Aorta (tissue), 5 donors: ENCODE measurements around the gene RPTOR. TPM values are rescaled to one million over a fixed set of nuclear protein-coding genes. Genes with fewer than 3 reads are reported as not detected.
A peak's percentile ranks its signal among the peaks of the same experiment; 100 is the strongest.

ENCODE experiments used
- ATAC-seq: fragments of 200-7000 bp; cut with Tn5 transposase; one replicate; pipeline ENCODE4 v1.9.1; 2022; ENCODE audit warnings: moderate library complexity; ENCODE audit not compliant: low FRiP score
- DNase-seq, 2 donors: peaks; one replicate each; pipeline ENCODE4 v3.0.0-alpha.2; 2020
- H3K27ac ChIP-seq, 2 donors: one replicate each; pipeline ENCODE4 v1.5.1; 2013; ENCODE audit warnings: low read length in 2 of 2, mild to moderate bottlenecking in 2 of 2, moderate library complexity in 2 of 2, control low read depth in 1 of 2, inconsistent platforms in 1 of 2, low read depth in 1 of 2
- H3K27me3 ChIP-seq, 2 donors: one replicate each; pipeline ENCODE4 v1.6.1; 2013; ENCODE audit warnings: control low read depth in 1 of 2, low read length in 1 of 2, mild to moderate bottlenecking in 1 of 2, moderate library complexity in 1 of 2; ENCODE audit not compliant: insufficient read depth in 2 of 2, control insufficient read depth in 1 of 2
- H3K36me3 ChIP-seq, 2 donors: one replicate each; pipeline ENCODE4 v1.6.1; 2013; ENCODE audit warnings: control low read depth in 1 of 2, low read length in 1 of 2, mild to moderate bottlenecking in 1 of 2; ENCODE audit not compliant: insufficient read depth in 2 of 2, control insufficient read depth in 1 of 2
- H3K4me1 ChIP-seq, 2 donors: one replicate each; pipeline ENCODE4 v1.6.1; 2013; ENCODE audit warnings: low read length in 2 of 2, control low read depth in 1 of 2, mild to moderate bottlenecking in 1 of 2, moderate library complexity in 1 of 2; ENCODE audit not compliant: insufficient read depth in 2 of 2, control insufficient read depth in 1 of 2
- H3K4me3 ChIP-seq, 2 donors: one replicate each; pipeline ENCODE4 v1.5.1; 2013; ENCODE audit warnings: low read length in 2 of 2, control low read depth in 1 of 2, mild to moderate bottlenecking in 1 of 2
- H3K9me3 ChIP-seq: one replicate; pipeline ENCODE4 v1.6.1; 2013; ENCODE audit warnings: mild to moderate bottlenecking, low read length; ENCODE audit not compliant: control insufficient read depth
- WGBS, 2 donors: extraction: QIAGEN DNeasy Blood & Tissue Kit; methylation state at CpG; one replicate each; pipeline ENCODE4 v1.1.7; 2013; 5-methylcytosine and 5-hydroxymethylcytosine counted together
- intact Hi-C, 2 donors: fragments of 100-400 bp; cut with DNase I; formaldehyde crosslinking; loops; one replicate each; pipeline versions ENCODE4 v1.14.2 to v1.15.0; 2022
- polyA plus RNA-seq, 2 donors: library from polyadenylated mRNA; stranded (reverse); fragments of 200-250 nt; gene quantifications; one replicate each; pipeline ENCODE4 v1.2.3, GENCODE V29; 2013
- total RNA-seq, 2 donors: library from RNA; stranded (reverse); fragmentation: NEBNext Ultra II Directional; extraction: Animal tissue kit (Norgen Biotek cat#: 25700); gene quantifications; one replicate each; pipeline ENCODE4 v1.2.1, GENCODE V29; 2021
- donor health status: healthy with polysubstance abuse.
- donor health status: Bipolar disorder and iron deficiency.
- donor health status: DM: no; HTN: no; CAD: no.
- donor health status: DM: no; HTN: no; CAD: no.
- donor health status: DM: yes; HTN: yes; CAD: no.

The RPTOR gene
- total and polyA plus RNA-seq, 4 donors, result 2.1 to 31.4 (median 18.6) TPM

DNA sequence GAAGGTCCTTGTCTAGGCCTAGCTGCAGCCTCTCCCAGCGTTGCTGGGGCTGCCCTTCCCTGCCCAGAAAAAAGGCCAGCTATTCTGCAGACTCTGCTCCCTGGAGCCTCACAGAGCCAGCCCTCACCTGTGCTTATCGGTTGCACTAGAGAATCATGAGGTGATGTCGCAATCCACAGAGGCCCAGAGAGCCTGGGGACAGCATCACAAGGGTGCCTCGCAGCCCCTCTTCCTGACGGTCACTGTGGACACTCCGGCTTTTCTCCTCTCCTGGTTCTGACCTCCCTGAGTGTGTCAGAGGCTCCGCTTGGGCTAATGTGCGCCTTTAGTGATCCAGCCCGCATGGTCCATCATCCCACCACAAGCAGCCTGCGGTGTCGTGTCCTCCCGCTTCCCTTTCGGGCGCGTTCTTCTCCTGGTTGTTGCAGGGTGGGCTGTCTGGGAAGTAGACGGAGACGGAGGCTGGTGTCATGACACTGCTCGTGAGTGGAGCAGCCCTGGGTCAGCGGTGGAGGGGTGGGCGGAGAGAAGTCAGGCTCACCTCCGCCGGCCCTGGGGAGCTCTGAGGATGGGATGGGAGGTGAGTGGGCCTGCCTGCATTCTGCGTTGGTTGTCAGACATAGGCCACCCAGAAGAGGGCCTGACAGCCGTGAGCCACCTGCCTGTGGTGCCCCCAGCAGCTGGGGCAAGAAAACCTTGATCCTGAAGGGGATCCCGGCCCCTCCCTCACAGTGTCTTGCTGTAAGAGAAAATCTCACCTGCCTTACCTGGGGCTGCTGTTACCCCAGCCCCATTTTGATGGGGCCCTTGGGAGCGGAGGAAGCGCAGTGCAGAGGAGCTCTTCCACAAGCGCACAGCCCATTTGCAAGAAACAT lies 281.1 kb downstream of the RPTOR start:
- intact Hi-C loops, result loop anchor here in 1 of 2 donors (5.0 kb wide), 1 partner anchor 33 kb away; no protein-coding TSS in a partner anchor
- WGBS, 2 donors, result 91 to 94% methylated on average over 28 of the region's 28 CpGs

GRCh38 chr17:80826346-80826954 lies 281.8 kb downstream of the RPTOR start:
- Histone ChIP-seq H3K4me3 (no peak overlapping the region), H3K27me3 (no peaks in the 10 kb centered on the region), H3K9me3 (no peaks in the 10 kb centered on the region), H3K4me1 (no peaks in the 10 kb centered on the region), H3K36me3 (peaks cover 0 to 3% of the 10 kb centered on the region in 2 donors), H3K27ac (no peak overlapping the region)
- peak in 1 of 2 donors; percentile 67 for DNase-seq
- 82 to 83% methylated on average over 23 of the region's 23 CpGs for WGBS, 2 donors
- ATAC-seq, result no peak
- intact Hi-C loops, result loop anchor here in 1 of 2 donors (5.0 kb wide), 1 partner anchor 34 kb away; no protein-coding TSS in a partner anchor

More for the DNA sequence above, 281.1 kb downstream of the RPTOR start:
- Histone ChIP-seq H3K27ac (no peak overlapping the region), H3K4me3 (no peak overlapping the region), H3K4me1 (no peaks in the 10 kb centered on the region), H3K36me3 (peaks cover 0 to 3% of the 10 kb centered on the region in 2 donors), H3K27me3 (no peaks in the 10 kb centered on the region), H3K9me3 (no peaks in the 10 kb centered on the region)
- DNase-seq (peak in 1 of 2 donors; percentile 73), ATAC-seq (no peak)

DNA sequence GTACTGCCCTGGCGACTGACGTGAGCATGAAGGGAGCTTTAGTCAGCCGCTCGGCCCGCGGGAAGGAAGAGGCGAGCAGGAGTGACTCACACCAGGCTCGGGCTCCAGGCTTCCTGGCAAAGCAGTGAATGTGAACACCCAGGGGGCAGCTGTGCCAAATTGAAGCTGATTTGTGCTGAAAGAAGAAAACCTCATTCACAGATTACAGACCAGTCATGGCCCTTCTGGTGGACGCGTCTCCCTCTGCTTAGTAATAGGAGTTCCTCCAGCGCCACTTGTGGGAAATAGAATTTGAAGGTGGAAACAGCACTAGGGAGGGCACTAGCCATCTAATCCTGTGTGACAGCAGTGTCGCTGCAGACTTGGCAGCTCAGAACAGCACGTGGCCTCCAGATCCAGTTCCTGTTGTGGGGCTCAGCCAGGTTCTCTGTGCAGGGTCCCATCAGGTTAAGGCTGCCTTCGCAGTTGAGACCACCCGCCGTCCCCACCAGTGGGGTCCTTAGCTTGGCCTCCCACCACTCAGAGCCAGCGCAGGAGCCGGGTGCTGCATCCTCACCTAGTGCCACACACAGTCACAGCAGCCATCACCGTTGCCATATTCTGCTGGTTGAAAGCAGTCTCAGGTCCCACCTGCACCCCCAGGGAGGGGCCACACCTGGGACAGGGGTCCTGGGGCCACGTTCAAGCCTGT lies 282.5 kb downstream of the RPTOR start:
- Histone ChIP-seq H3K27me3 (no peaks in the 10 kb centered on the region), H3K36me3 (peaks cover 0 to 3% of the 10 kb centered on the region in 2 donors), H3K27ac (no peak overlapping the region), H3K4me1 (no peaks in the 10 kb centered on the region), H3K4me3 (no peak overlapping the region), H3K9me3 (no peaks in the 10 kb centered on the region)
- ATAC-seq (peak; percentile 88), DNase-seq (peak; percentile 92 to 95)
- 35% methylated on average over 20 of the region's 20 CpGs for WGBS, 2 donors
- intact Hi-C loops, result loop anchor here in 1 of 2 donors (5.0 kb wide), 1 partner anchor 35 kb away; no protein-coding TSS in a partner anchor

GRCh38 chr17:80827646-80828643 lies 283.3 kb downstream of the RPTOR start:
- WGBS, 2 donors, result 92 to 94% methylated on average over 34 of the region's 34 CpGs
- ATAC-seq (peak; percentile 4), DNase-seq (peak in 1 of 2 donors; percentile 65)
- Histone ChIP-seq H3K27me3 (no peaks in the 10 kb centered on the region), H3K27ac (no peak overlapping the region), H3K4me1 (no peaks in the 10 kb centered on the region), H3K36me3 (peaks cover 0 to 3% of the 10 kb centered on the region in 2 donors), H3K9me3 (no peaks in the 10 kb centered on the region), H3K4me3 (no peak overlapping the region)
- intact Hi-C loops, result loop anchor here in 1 of 2 donors (5.0 kb wide), 1 partner anchor 36 kb away; no protein-coding TSS in a partner anchor

GRCh38 chr17:80829166-80829813 lies 284.7 kb downstream of the RPTOR start:
- DNase-seq, result peak in 1 of 2 donors; percentile 55
- no peak for ATAC-seq
- no peak overlapping the region for H3K4me3 ChIP-seq
- H3K27me3 ChIP-seq, result no peaks in the 10 kb centered on the region
- no peak overlapping the region for H3K27ac ChIP-seq
- no peaks in the 10 kb centered on the region for H3K36me3 ChIP-seq
- intact Hi-C loops, result loop anchor here in 1 of 2 donors (5.0 kb wide), 1 partner anchor 37 kb away; no protein-coding TSS in a partner anchor
- 94% methylated on average over 26 of the region's 26 CpGs for WGBS, 2 donors
- H3K9me3 ChIP-seq, result no peaks in the 10 kb centered on the region
- H3K4me1 ChIP-seq, result no peaks in the 10 kb centered on the region

DNA sequence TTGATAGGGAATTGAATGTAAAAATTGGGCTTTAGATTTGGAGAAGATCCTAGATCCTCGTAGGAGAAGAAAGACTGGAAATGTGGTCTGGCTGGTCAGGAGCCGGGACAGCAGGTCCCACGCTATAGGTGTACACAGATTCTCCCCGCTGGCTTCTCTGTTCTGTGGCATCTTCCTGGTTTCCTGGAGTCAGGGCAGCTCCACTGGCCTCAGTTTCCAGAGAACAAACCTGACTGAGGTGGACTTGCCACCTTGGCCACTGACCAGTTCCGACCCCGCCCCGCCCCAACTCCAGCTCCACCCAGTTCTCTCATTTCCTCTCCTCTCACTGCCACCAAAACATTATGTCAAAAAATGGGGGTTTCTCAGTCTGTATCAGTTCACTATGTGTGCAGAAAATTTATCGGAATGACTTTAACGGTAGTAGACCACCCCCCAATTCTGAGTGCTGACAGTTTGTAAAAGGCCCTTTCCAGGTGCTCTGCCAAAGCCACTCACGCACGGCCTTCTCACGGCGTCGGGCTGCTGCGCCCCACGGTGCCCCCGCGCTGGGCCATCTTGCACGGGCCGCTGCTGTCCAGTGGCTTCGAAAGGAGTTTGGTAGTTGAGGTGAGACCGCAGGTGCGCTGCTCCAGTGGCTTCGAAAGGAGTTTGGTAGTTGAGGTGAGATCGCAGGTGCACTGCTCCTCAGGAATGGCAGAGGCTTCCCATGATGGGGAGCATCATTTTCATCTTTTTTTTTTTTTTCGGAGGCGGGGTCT lies 285.6 kb downstream of the RPTOR start:
- Histone ChIP-seq H3K27me3 (no peaks in the 10 kb centered on the region), H3K27ac (no peak overlapping the region), H3K4me1 (no peaks in the 10 kb centered on the region), H3K4me3 (no peak overlapping the region), H3K9me3 (no peaks in the 10 kb centered on the region), H3K36me3 (no peaks in the 10 kb centered on the region)
- intact Hi-C loops, result no loop called here
- 97% methylated on average over 27 of the region's 27 CpGs for WGBS, 2 donors
- no peak for ATAC-seq
- DNase-seq, result peak in 1 of 2 donors; percentile 49

GRCh38 chr17:80831491-80831890 lies 286.9 kb downstream of the RPTOR start:
- no peaks in the 10 kb centered on the region for H3K36me3 ChIP-seq
- DNase-seq, result peak in 1 of 2 donors; percentile 33
- intact Hi-C loops, result no loop called here
- H3K27ac ChIP-seq, result no peak overlapping the region
- ATAC-seq, result no peak
- H3K9me3 ChIP-seq, result no peaks in the 10 kb centered on the region
- no peaks in the 10 kb centered on the region for H3K27me3 ChIP-seq
- H3K4me3 ChIP-seq, result no peak overlapping the region
- 96 to 97% methylated on average over 6 of the region's 6 CpGs for WGBS, 2 donors
- H3K4me1 ChIP-seq, result no peaks in the 10 kb centered on the region
